K562 (cell line): ENCODE results near the gene ABCB9.

ENCODE experiments used
- CTCF ChIP-seq, 3 experiments: IDR thresholded peaks in 2 of 3; conservative IDR thresholded peaks in 1 of 3; 2 replicates each; pipeline ENCODE4 v1.5.1; 2011 to 2012; ENCODE audit warnings: low read length in 3 of 3, mild to moderate bottlenecking in 3 of 3, control low read depth in 2 of 3, improper control_type of control experiment in 1 of 3, inconsistent platforms in 1 of 3, low read depth in 1 of 3, mixed read lengths in 1 of 3, moderate library complexity in 1 of 3; ENCODE audit not compliant: insufficient read depth in 2 of 3
- E2F5 ChIP-seq: sonication (generic); formaldehyde crosslinking; IDR thresholded peaks from 2 replicates; pipeline ENCODE4 v1.8.0; 2022; ENCODE audit warnings: mild to moderate bottlenecking, missing genetic modification reagents
- GTF2E2 ChIP-seq: fragments of 200-800 bp; sonication (Bioruptor generic); IDR thresholded peaks from 2 replicates; pipeline ENCODE4 v1.6.1; 2016; ENCODE audit warnings: missing genetic modification characterization, missing compliant biosample characterization
- JUND ChIP-seq, 2 experiments: IDR thresholded peaks; 2 replicates in 1 of 2; 3 replicates in 1 of 2; pipeline ENCODE4 v1.6.1; 2011; ENCODE audit warnings: borderline replicate concordance in 2 of 2, low read depth in 2 of 2, low read length in 2 of 2, improper control_type of control experiment in 1 of 2, missing biosample characterization in 1 of 2, missing genetic modification characterization in 1 of 2, missing genetic modification reagents in 1 of 2
- KDM4B ChIP-seq, 2 experiments: fragments of 450-650 bp in 1 of 2; sonication (generic) in 1 of 2; IDR thresholded peaks; 2 replicates each; pipeline ENCODE4 v1.6.1; 2016 to 2017; ENCODE audit warnings: borderline replicate concordance in 2 of 2, antibody characterized with exemption in 1 of 2, low read depth in 1 of 2, mild to moderate bottlenecking in 1 of 2
- KLF10 ChIP-seq: fragments of 250-450 bp; sonication (Bioruptor Pico); IDR thresholded peaks from 2 replicates; pipeline ENCODE4 v1.6.1; 2021; ENCODE audit warnings: matching md5 sums
- PHF20 ChIP-seq: fragments of 450-650 bp; IDR thresholded peaks from 2 replicates; pipeline ENCODE4 v1.6.1; 2018; ENCODE audit not compliant: partially characterized antibody
- PML ChIP-seq: IDR thresholded peaks from 2 replicates; pipeline ENCODE4 v1.6.1; 2012; ENCODE audit warnings: low read length, inconsistent platforms
- TCF7L2 ChIP-seq: fragments of 150-350 bp; IDR thresholded peaks from 2 replicates; pipeline ENCODE4 v1.6.1; 2016; ENCODE audit warnings: low read depth, mild to moderate bottlenecking, low read length, moderate library complexity
- ZFP1 ChIP-seq: fragments of 450-650 bp; formaldehyde crosslinking; IDR thresholded peaks from 2 replicates; pipeline ENCODE4 v1.4.0; 2020; ENCODE audit warnings: mild to moderate bottlenecking, mixed read lengths
- ZNF318 ChIP-seq, 2 experiments: fragments of 450-650 bp; IDR thresholded peaks; 2 replicates each; pipeline ENCODE4 v1.6.1; 2016; ENCODE audit warnings: mild to moderate bottlenecking in 2 of 2, borderline replicate concordance in 1 of 2, low read depth in 1 of 2, moderate library complexity in 1 of 2
- ZNF444 ChIP-seq: fragments of 250-450 bp; sonication (Bioruptor Pico); IDR thresholded peaks from 2 replicates; pipeline ENCODE4 v1.4.0; 2020; ENCODE audit warnings: mild to moderate bottlenecking, moderate library complexity

- TF ChIP-seq ZNF444 (CRISPR knock-in tag) (no peak), ZFP1 (no peak), CTCF (IDR thresholded peaks at IDR 0.05 in 2 of 3, conservative IDR thresholded peaks at IDR 0.05 in 1 of 3; ENCODE audit: insufficient read depth in 2 of 3, low read depth in 1 of 3, low read length in 3 of 3) (no peak), JUND (IDR thresholded peaks at IDR 0.05; ENCODE audit: borderline replicate concordance, low read depth, low read length) (no peak), JUND (tag; IDR thresholded peaks at IDR 0.05; ENCODE audit: borderline replicate concordance, low read depth, low read length) (no peak), E2F5 (CRISPR knock-in tag) (no peak), PML (no peak), ZNF318 (IDR thresholded peaks at IDR 0.05; ENCODE audit: borderline replicate concordance in 1 of 2, low read depth in 1 of 2) (no peak), KDM4B (IDR thresholded peaks at IDR 0.05; ENCODE audit: borderline replicate concordance in 2 of 2, low read depth in 1 of 2) (no peak), TCF7L2 (no peak), KLF10 (CRISPR knock-in tag) (no peak), GTF2E2 (tag) (no peak), PHF20 (no peak)
Measured at GRCh38 chr12:122968104-122968503, 1.8 kb upstream of the ABCB9 start.
